SK-N-SH (cell line): ENCODE measurements around the gene HS1BP3.

Source experiments
- ELF1 ChIP-seq: IDR thresholded peaks from 2 replicates; pipeline ENCODE4 v1.4.0; 2012
- EP300 ChIP-seq, 2 experiments: IDR thresholded peaks; 2 replicates each; pipeline versions ENCODE4 v1.4.0 to v1.6.1; 2012; ENCODE audit warnings: borderline replicate concordance in 1 of 2, low read depth in 1 of 2, low read length in 1 of 2
- MEF2A ChIP-seq: IDR thresholded peaks from 2 replicates; pipeline ENCODE4 v1.4.0; 2012; ENCODE audit warnings: low read depth, borderline replicate concordance
- MXI1 ChIP-seq: IDR thresholded peaks from 2 replicates; pipeline ENCODE4 v1.6.1; 2012; ENCODE audit warnings: mild to moderate bottlenecking, low read depth, low read length, improper control_type of control experiment
- NFIC ChIP-seq: IDR thresholded peaks from 2 replicates; pipeline ENCODE4 v1.4.0; 2012; ENCODE audit warnings: borderline replicate concordance
- RCOR1 ChIP-seq: fragments of 150-350 bp; IDR thresholded peaks from 2 replicates; pipeline ENCODE4 v1.6.1; 2017; ENCODE audit warnings: antibody characterized with exemption, low read length
- SMC3 ChIP-seq: IDR thresholded peaks from 2 replicates; pipeline ENCODE4 v1.6.1; 2012; ENCODE audit warnings: low read depth, low read length, improper control_type of control experiment
- TCF12 ChIP-seq: IDR thresholded peaks from 2 replicates; pipeline ENCODE4 v1.4.0; 2012
- TEAD4 ChIP-seq: IDR thresholded peaks from 2 replicates; pipeline ENCODE4 v1.4.0; 2012; ENCODE audit warnings: mild to moderate bottlenecking, borderline replicate concordance; ENCODE audit not compliant: insufficient read depth
- YY1 ChIP-seq: IDR thresholded peaks from 2 replicates; pipeline ENCODE4 v1.4.0; 2012; ENCODE audit warnings: low read depth, mild to moderate bottlenecking
- TF ChIP-seq, protein P1 (sequence below): IDR thresholded peaks from 2 replicates; pipeline ENCODE4 v1.4.0; 2012; ENCODE audit warnings: low read depth
- TF ChIP-seq, protein P2 (sequence below): fragments of 200-600 bp; sonication (generic); IDR thresholded peaks from 2 replicates; pipeline ENCODE4 v1.6.1; 2017; ENCODE audit warnings: antibody characterized with exemption, mild to moderate bottlenecking, moderate library complexity
- TF ChIP-seq, protein P3 (sequence below): IDR thresholded peaks from 2 replicates; pipeline ENCODE4 v1.6.1; 2012; ENCODE audit warnings: mild to moderate bottlenecking, low read depth, low read length, moderate library complexity
- TF ChIP-seq, protein P4 (sequence below): IDR thresholded peaks from 2 replicates; pipeline ENCODE4; 2012

- TF ChIP-seq, protein P1, sequence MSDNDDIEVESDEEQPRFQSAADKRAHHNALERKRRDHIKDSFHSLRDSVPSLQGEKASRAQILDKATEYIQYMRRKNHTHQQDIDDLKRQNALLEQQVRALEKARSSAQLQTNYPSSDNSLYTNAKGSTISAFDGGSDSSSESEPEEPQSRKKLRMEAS, result no peak
- TF ChIP-seq, protein P2, sequence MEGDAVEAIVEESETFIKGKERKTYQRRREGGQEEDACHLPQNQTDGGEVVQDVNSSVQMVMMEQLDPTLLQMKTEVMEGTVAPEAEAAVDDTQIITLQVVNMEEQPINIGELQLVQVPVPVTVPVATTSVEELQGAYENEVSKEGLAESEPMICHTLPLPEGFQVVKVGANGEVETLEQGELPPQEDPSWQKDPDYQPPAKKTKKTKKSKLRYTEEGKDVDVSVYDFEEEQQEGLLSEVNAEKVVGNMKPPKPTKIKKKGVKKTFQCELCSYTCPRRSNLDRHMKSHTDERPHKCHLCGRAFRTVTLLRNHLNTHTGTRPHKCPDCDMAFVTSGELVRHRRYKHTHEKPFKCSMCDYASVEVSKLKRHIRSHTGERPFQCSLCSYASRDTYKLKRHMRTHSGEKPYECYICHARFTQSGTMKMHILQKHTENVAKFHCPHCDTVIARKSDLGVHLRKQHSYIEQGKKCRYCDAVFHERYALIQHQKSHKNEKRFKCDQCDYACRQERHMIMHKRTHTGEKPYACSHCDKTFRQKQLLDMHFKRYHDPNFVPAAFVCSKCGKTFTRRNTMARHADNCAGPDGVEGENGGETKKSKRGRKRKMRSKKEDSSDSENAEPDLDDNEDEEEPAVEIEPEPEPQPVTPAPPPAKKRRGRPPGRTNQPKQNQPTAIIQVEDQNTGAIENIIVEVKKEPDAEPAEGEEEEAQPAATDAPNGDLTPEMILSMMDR, result peak; percentile 5; the same call in 1 of the 2 replicates
- TF ChIP-seq, protein P3, sequence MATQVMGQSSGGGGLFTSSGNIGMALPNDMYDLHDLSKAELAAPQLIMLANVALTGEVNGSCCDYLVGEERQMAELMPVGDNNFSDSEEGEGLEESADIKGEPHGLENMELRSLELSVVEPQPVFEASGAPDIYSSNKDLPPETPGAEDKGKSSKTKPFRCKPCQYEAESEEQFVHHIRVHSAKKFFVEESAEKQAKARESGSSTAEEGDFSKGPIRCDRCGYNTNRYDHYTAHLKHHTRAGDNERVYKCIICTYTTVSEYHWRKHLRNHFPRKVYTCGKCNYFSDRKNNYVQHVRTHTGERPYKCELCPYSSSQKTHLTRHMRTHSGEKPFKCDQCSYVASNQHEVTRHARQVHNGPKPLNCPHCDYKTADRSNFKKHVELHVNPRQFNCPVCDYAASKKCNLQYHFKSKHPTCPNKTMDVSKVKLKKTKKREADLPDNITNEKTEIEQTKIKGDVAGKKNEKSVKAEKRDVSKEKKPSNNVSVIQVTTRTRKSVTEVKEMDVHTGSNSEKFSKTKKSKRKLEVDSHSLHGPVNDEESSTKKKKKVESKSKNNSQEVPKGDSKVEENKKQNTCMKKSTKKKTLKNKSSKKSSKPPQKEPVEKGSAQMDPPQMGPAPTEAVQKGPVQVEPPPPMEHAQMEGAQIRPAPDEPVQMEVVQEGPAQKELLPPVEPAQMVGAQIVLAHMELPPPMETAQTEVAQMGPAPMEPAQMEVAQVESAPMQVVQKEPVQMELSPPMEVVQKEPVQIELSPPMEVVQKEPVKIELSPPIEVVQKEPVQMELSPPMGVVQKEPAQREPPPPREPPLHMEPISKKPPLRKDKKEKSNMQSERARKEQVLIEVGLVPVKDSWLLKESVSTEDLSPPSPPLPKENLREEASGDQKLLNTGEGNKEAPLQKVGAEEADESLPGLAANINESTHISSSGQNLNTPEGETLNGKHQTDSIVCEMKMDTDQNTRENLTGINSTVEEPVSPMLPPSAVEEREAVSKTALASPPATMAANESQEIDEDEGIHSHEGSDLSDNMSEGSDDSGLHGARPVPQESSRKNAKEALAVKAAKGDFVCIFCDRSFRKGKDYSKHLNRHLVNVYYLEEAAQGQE, result no peak
- TF ChIP-seq RCOR1, result no peak
- TF ChIP-seq, protein P4, sequence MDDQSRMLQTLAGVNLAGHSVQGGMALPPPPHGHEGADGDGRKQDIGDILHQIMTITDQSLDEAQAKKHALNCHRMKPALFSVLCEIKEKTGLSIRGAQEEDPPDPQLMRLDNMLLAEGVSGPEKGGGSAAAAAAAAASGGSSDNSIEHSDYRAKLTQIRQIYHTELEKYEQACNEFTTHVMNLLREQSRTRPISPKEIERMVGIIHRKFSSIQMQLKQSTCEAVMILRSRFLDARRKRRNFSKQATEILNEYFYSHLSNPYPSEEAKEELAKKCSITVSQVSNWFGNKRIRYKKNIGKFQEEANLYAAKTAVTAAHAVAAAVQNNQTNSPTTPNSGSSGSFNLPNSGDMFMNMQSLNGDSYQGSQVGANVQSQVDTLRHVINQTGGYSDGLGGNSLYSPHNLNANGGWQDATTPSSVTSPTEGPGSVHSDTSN, result no peak
- no peak for TF ChIP-seq SMC3
- no peak for TF ChIP-seq TCF12
- no peak for TF ChIP-seq ELF1
- TF ChIP-seq NFIC, result no peak
- no peak for TF ChIP-seq MEF2A
- TF ChIP-seq TEAD4, result no peak
- TF ChIP-seq YY1, result no peak
- no peak for TF ChIP-seq EP300 (IDR thresholded peaks at IDR 0.05; ENCODE audit: borderline replicate concordance in 1 of 2, low read depth in 1 of 2, low read length in 1 of 2)
- TF ChIP-seq MXI1, result no peak
These were observed 24.9 kb upstream of the HS1BP3 start for GRCh38 chr2:20675701-20676352.
